K562 (cell line): ENCODE data around the gene USP38. TPM values are rescaled to one million over a fixed set of nuclear protein-coding genes. Genes with fewer than 3 reads are reported as not detected.

Source experiments
- DACH1 ChIP-seq: fragments of 450-650 bp; IDR thresholded peaks from 2 replicates; pipeline ENCODE4 v1.6.1; 2018; ENCODE audit not compliant: partially characterized antibody
- E2F3 ChIP-seq: fragments of 250-450 bp; sonication (Bioruptor Pico); IDR thresholded peaks from 2 replicates; pipeline ENCODE4 v1.4.0; 2020; ENCODE audit warnings: mild to moderate bottlenecking
- ETV1 ChIP-seq: fragments of 450-650 bp; conservative IDR thresholded peaks from 2 replicates; pipeline ENCODE4 v1.6.1; 2016; ENCODE audit warnings: missing genetic modification characterization, control low read depth, low read depth, missing compliant biosample characterization
- HINFP ChIP-seq: fragments of 450-650 bp; conservative IDR thresholded peaks from 2 replicates; pipeline ENCODE4 v1.6.1; 2016; ENCODE audit warnings: missing genetic modification characterization, low read depth, mild to moderate bottlenecking, control low read depth, missing compliant biosample characterization
- JUND ChIP-seq, 2 experiments: IDR thresholded peaks; 2 replicates in 1 of 2; 3 replicates in 1 of 2; pipeline ENCODE4 v1.6.1; 2011; ENCODE audit warnings: borderline replicate concordance in 2 of 2, low read depth in 2 of 2, low read length in 2 of 2, improper control_type of control experiment in 1 of 2, missing biosample characterization in 1 of 2, missing genetic modification characterization in 1 of 2, missing genetic modification reagents in 1 of 2
- L3MBTL2 ChIP-seq: fragments of 450-650 bp; IDR thresholded peaks from 2 replicates; pipeline ENCODE4 v1.6.1; 2016; ENCODE audit warnings: mild to moderate bottlenecking, moderate library complexity
- MAZ ChIP-seq, 2 experiments: fragments of 450-650 bp in 1 of 2; sonication (generic) in 1 of 2; formaldehyde crosslinking; IDR thresholded peaks in 1 of 2; conservative IDR thresholded peaks in 1 of 2; 2 replicates each; pipeline versions ENCODE4 v1.4.0 to v1.5.0; 2020; ENCODE audit warnings: mild to moderate bottlenecking in 1 of 2, missing genetic modification reagents in 1 of 2
- MYC ChIP-seq, 2 experiments: fragments of 250-450 bp in 1 of 2; sonication (Bioruptor Pico) in 1 of 2; IDR thresholded peaks; 2 replicates each; pipeline versions ENCODE4 v1.5.1 to v1.6.1; 2012 to 2021; ENCODE audit warnings: low read depth in 2 of 2, borderline replicate concordance in 1 of 2, improper control_type of control experiment in 1 of 2, low read length in 1 of 2, mild to moderate bottlenecking in 1 of 2, moderate library complexity in 1 of 2
- NBN ChIP-seq: fragments of 450-650 bp; IDR thresholded peaks from 2 replicates; pipeline ENCODE4 v1.6.1; 2016; ENCODE audit warnings: low read depth, mild to moderate bottlenecking
- POLR2AphosphoS5 ChIP-seq: IDR thresholded peaks from 2 replicates; pipeline ENCODE4 v1.6.1; 2011; ENCODE audit warnings: mild to moderate bottlenecking, low read depth, low read length, moderate library complexity; ENCODE audit not compliant: control insufficient read depth, insufficient read depth
- PTTG1 ChIP-seq: fragments of 450-650 bp; IDR thresholded peaks from 2 replicates; pipeline ENCODE4 v1.6.1; 2016; ENCODE audit warnings: low read depth, mild to moderate bottlenecking, missing genetic modification characterization, missing compliant biosample characterization
- SUPT5H ChIP-seq: fragments of 450-650 bp; IDR thresholded peaks from 2 replicates; pipeline ENCODE4 v1.6.1; 2016
- ZBTB7A ChIP-seq: IDR thresholded peaks from 2 replicates; pipeline ENCODE4 v1.6.1; 2011; ENCODE audit warnings: low read depth, mild to moderate bottlenecking, low read length, moderate library complexity, borderline replicate concordance; ENCODE audit not compliant: control insufficient read depth
- ZC3H4 ChIP-seq: sonication (generic); formaldehyde crosslinking; IDR thresholded peaks from 2 replicates; pipeline ENCODE4 v1.9.0; 2021; ENCODE audit warnings: missing genetic modification reagents, borderline replicate concordance
- ZFP30 ChIP-seq: fragments of 250-450 bp; sonication (Bioruptor Pico); IDR thresholded peaks from 2 replicates; pipeline ENCODE4 v1.8.0; 2022; ENCODE audit warnings: moderate library complexity, mild to moderate bottlenecking, inconsistent platforms, borderline replicate concordance
- ZNF24 ChIP-seq: fragments of 450-650 bp; IDR thresholded peaks from 2 replicates; pipeline ENCODE4 v1.6.1; 2016
- ZNF407 ChIP-seq: fragments of 450-650 bp; IDR thresholded peaks from 2 replicates; pipeline ENCODE4 v1.6.1; 2016; ENCODE audit warnings: low read depth
- polyA plus RNA-seq, 8 experiments: library from polyadenylated mRNA; depleted of rRNA in 4 of 8; stranded (reverse) in 5 of 8; unstranded in 3 of 8; fragments of >200 nt; fragmentation: Nextera tagmentation in 2 of 8; fragmentation: Illumina TruSeq in 1 of 8; extraction: Ambion mirVana in 2 of 8; extraction: Trizol in 1 of 8; gene quantifications; 2 replicates each; pipeline versions ENCODE4 v1.2.1 to v1.2.3, GENCODE V29; 2011 to 2014; ENCODE audit warnings: inconsistent platforms in 1 of 8, missing spikeins in 1 of 8
- total RNA-seq, 7 experiments: library from RNA; depleted of rRNA in 6 of 7; stranded (reverse); fragments of >200 nt in 6 of 7; fragmentation: Illumina TruSeq in 2 of 7; extraction: Trizol in 2 of 7; gene quantifications; 2 replicates each; pipeline versions ENCODE4 v1.2.1 to v1.2.3, GENCODE V29; 2011 to 2021; ENCODE audit warnings: low replicate concordance in 1 of 7

The USP38 gene
- total and polyA plus RNA-seq, 9 of the 15 experiments (the other 6 are each of a cell fraction or from before 2014, with no cell fraction given), result 4.2 to 20.6 (median 11.2) TPM

GRCh38 chr4:143184503-143185252, at the start of gene USP38 (continued):
- TF ChIP-seq L3MBTL2 (peak; percentile 70), PTTG1 (tag) (no peak), E2F3 (CRISPR knock-in tag) (no peak), ZFP30 (CRISPR knock-in tag) (no peak), MYC (IDR thresholded peaks at IDR 0.05; ENCODE audit: low read depth, low read length) (peak; percentile 82), MYC (CRISPR knock-in tag; IDR thresholded peaks at IDR 0.05; ENCODE audit: borderline replicate concordance, low read depth) (no peak), ZNF24 (peak; percentile 83), SUPT5H (peak; percentile 85), DACH1 (no peak), NBN (no peak), MAZ (CRISPR knock-in tag; conservative IDR thresholded peaks at IDR 0.05 in 1 of 2, IDR thresholded peaks at IDR 0.05 in 1 of 2) (peak; percentile 28 to 57; a peak in 2 of 4 replicates), POLR2AphosphoS5 (peak; percentile 40; the same call in 1 of the 2 replicates), HINFP (peak; percentile 94), JUND (IDR thresholded peaks at IDR 0.05; ENCODE audit: borderline replicate concordance, low read depth, low read length) (0 out of 2 replicates have a peak, but pooled peaks have one; percentile 36), JUND (tag; IDR thresholded peaks at IDR 0.05; ENCODE audit: borderline replicate concordance, low read depth, low read length) (peak; percentile 4; the same call in 1 of the 3 replicates), ZNF407 (no peak), ZC3H4 (CRISPR knock-in tag) (no peak), ETV1 (tag) (0 out of 2 replicates have a peak, but pooled peaks have one; percentile 13), ZBTB7A (0 out of 2 replicates have a peak, but pooled peaks have one; percentile 13)
